ENCODE results near the gene MACROD2. TPM values are rescaled to one million over a fixed set of nuclear protein-coding genes. Genes with fewer than 3 reads are reported as not detected.
A peak's percentile ranks its signal among the peaks of the same experiment; 100 is the strongest.

MACROD2 gene
- polyA plus RNA-seq, 1 donor from 2014 or later = 23.2 TPM

- Histone ChIP-seq H3K4me2 (ENCODE audit: low read length) (no peak overlapping the region), H3K9ac (ENCODE audit: low read length) (no peak overlapping the region), H3K27me3 (ENCODE audit: insufficient read depth, low read depth, low read length) (no peaks in the 10 kb centered on the region), H3K36me3 (ENCODE audit: insufficient read depth, low read length) (no peaks in the 10 kb centered on the region), H3F3A (ENCODE audit: insufficient read depth, low read length, poor library complexity, severe bottlenecking) (no peaks in the 10 kb centered on the region), H3K9me3 (ENCODE audit: low read length) (no peaks in the 10 kb centered on the region), H3K4me3 (ENCODE audit: low read length) (no peak overlapping the region), H3K27ac (ENCODE audit: low read length) (no peak overlapping the region), H4K20me1 (ENCODE audit: insufficient read depth) (no peaks in the 10 kb centered on the region), H3K79me2 (replicated peaks; ENCODE audit: insufficient read depth, low read length) (no peaks in the 10 kb centered on the region), H3K9me2 (ENCODE audit: insufficient read depth, low read length) (no peaks in the 10 kb centered on the region), H2AFZ (ENCODE audit: low read depth, low read length) (no peak overlapping the region)
- no peak for TF ChIP-seq TAF1 (IDR thresholded peaks at IDR 0.05; ENCODE audit: low read depth)
- no peak for TF ChIP-seq CTCF (IDR thresholded peaks at IDR 0.05; ENCODE audit: poor library complexity, severe bottlenecking)
- no peak for TF ChIP-seq MXI1 (conservative IDR thresholded peaks at IDR 0.05; ENCODE audit: poor library complexity, severe bottlenecking)
- TF ChIP-seq EP300 (conservative IDR thresholded peaks at IDR 0.05; ENCODE audit: poor library complexity, severe bottlenecking) = no peak
- no peak for TF ChIP-seq SMC3 (conservative IDR thresholded peaks at IDR 0.05; ENCODE audit: poor library complexity)
- TF ChIP-seq, protein P1, sequence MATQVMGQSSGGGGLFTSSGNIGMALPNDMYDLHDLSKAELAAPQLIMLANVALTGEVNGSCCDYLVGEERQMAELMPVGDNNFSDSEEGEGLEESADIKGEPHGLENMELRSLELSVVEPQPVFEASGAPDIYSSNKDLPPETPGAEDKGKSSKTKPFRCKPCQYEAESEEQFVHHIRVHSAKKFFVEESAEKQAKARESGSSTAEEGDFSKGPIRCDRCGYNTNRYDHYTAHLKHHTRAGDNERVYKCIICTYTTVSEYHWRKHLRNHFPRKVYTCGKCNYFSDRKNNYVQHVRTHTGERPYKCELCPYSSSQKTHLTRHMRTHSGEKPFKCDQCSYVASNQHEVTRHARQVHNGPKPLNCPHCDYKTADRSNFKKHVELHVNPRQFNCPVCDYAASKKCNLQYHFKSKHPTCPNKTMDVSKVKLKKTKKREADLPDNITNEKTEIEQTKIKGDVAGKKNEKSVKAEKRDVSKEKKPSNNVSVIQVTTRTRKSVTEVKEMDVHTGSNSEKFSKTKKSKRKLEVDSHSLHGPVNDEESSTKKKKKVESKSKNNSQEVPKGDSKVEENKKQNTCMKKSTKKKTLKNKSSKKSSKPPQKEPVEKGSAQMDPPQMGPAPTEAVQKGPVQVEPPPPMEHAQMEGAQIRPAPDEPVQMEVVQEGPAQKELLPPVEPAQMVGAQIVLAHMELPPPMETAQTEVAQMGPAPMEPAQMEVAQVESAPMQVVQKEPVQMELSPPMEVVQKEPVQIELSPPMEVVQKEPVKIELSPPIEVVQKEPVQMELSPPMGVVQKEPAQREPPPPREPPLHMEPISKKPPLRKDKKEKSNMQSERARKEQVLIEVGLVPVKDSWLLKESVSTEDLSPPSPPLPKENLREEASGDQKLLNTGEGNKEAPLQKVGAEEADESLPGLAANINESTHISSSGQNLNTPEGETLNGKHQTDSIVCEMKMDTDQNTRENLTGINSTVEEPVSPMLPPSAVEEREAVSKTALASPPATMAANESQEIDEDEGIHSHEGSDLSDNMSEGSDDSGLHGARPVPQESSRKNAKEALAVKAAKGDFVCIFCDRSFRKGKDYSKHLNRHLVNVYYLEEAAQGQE (IDR thresholded peaks at IDR 0.05; ENCODE audit: borderline replicate concordance) = no peak
- no peak for TF ChIP-seq EZH2 (IDR thresholded peaks at IDR 0.05; ENCODE audit: borderline replicate concordance, insufficient read depth, low read length, poor library complexity, severe bottlenecking)
- no peak for TF ChIP-seq POLR2AphosphoS5 (IDR thresholded peaks at IDR 0.05)
- TF ChIP-seq RAD21 (conservative IDR thresholded peaks at IDR 0.05) = no peak
Observed at GRCh38 chr20:14374196-14374595, 378.9 kb downstream of the MACROD2 start.

DNA sequence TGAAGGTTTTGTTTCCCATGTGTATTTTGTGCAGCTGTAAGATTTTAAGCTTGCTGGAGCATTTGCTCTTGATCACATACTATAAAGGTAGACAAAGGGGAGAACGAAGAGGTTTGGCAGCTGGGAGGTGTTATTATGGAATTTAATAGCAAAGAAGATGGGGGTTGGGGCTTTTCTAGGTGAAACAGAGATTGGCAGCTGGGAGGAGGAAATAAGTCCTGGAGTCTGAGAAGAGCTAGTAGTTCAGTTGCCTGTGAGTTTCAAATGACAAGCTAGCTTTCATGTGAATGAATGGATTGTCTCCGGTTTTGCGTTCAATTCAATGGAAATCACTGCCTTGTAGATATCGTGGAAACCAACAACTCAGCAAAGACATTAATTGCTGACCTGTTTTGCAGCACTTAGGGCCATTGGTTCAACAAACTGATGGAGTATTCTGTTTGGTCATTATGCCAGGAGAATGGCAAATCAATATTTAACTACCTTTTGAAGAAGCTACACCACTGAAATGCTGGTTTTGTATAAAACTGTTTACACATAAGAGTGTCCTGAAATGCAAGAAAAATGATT is 380.2 kb downstream of the MACROD2 start:
- Histone ChIP-seq H2AFZ (ENCODE audit: low read depth, low read length) (no peak overlapping the region), H3K9ac (ENCODE audit: low read length) (peak overlapping the region; percentile 34)

More for the DNA sequence above, 380.2 kb downstream of the MACROD2 start:
- H3K27me3 ChIP-seq (ENCODE audit: insufficient read depth, low read depth, low read length) = no peaks in the 10 kb centered on the region
- H3K36me3 ChIP-seq (ENCODE audit: insufficient read depth, low read length) = no peaks in the 10 kb centered on the region
- peak overlapping the region; percentile 55 for H3K4me3 ChIP-seq (ENCODE audit: low read length)
- no peaks in the 10 kb centered on the region for H3K79me2 ChIP-seq (replicated peaks; ENCODE audit: insufficient read depth, low read length)
- H4K20me1 ChIP-seq (ENCODE audit: insufficient read depth) = no peaks in the 10 kb centered on the region
- peak overlapping the region; percentile 60 for H3K4me2 ChIP-seq (ENCODE audit: low read length)
- peak overlapping the region; percentile 36 for H3K27ac ChIP-seq (ENCODE audit: low read length)
- no peaks in the 10 kb centered on the region for H3K9me3 ChIP-seq (ENCODE audit: low read length)
- H3K9me2 ChIP-seq (ENCODE audit: insufficient read depth, low read length) = no peaks in the 10 kb centered on the region
- no peak for TF ChIP-seq POLR2AphosphoS5 (IDR thresholded peaks at IDR 0.05)
- TF ChIP-seq MXI1 (conservative IDR thresholded peaks at IDR 0.05; ENCODE audit: poor library complexity, severe bottlenecking) = no peak
- TF ChIP-seq, protein P1 (IDR thresholded peaks at IDR 0.05; ENCODE audit: borderline replicate concordance) = no peak
- TF ChIP-seq EZH2 (IDR thresholded peaks at IDR 0.05; ENCODE audit: borderline replicate concordance, insufficient read depth, low read length, poor library complexity, severe bottlenecking) = no peak
- no peak for TF ChIP-seq CTCF (IDR thresholded peaks at IDR 0.05; ENCODE audit: poor library complexity, severe bottlenecking)
- no peak for TF ChIP-seq TAF1 (IDR thresholded peaks at IDR 0.05; ENCODE audit: low read depth)
- peak; percentile 23 for TF ChIP-seq RAD21 (conservative IDR thresholded peaks at IDR 0.05)
- no peak for TF ChIP-seq SMC3 (conservative IDR thresholded peaks at IDR 0.05; ENCODE audit: poor library complexity)
- TF ChIP-seq EP300 (conservative IDR thresholded peaks at IDR 0.05; ENCODE audit: poor library complexity, severe bottlenecking) = peak; percentile 53
- H3F3A ChIP-seq (ENCODE audit: insufficient read depth, low read length, poor library complexity, severe bottlenecking) = no peaks in the 10 kb centered on the region
